ENCODE data around the gene ULK4.

DNA sequence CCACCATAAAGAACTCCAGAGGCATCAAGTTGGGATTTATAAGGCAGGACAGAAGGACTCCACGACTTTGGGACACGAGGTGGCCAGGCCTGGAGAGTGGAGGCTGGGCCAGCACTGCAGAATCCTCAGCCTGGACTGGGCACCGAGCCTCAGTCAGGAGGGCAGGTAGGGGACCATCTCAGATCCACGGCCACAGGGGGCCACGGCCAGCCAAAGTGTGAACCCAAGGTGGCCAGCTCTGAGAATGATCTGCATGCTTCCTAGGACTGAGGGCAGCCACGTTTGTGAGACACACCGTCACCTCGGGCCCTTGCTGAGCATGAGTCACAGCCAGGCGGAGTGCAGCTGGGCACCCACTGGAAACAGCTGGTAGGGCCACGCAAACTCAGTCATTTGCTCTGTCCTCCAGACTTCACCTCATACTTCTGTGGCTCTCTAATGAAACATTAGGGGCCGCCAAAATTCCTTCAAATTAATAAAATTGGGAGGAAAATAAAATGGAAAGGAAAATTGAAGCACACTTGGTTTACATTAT lies 696.8 kb downstream of the ULK4 start:
- TF ChIP-seq CTCF (IDR thresholded peaks at IDR 0.05) (no peak), POLR2A (IDR thresholded peaks at IDR 0.05) (no peak)

Measured in lower leg skin (tissue), 3 donors.